Measurements from ENCODE around the gene INPP5A. TPM values are rescaled to one million over a fixed set of nuclear protein-coding genes. Genes with fewer than 3 reads are reported as not detected.

INPP5A gene
- total and polyA plus RNA-seq, 2 experiments from 2014 or later: 41.2 to 53.6 TPM

DNA sequence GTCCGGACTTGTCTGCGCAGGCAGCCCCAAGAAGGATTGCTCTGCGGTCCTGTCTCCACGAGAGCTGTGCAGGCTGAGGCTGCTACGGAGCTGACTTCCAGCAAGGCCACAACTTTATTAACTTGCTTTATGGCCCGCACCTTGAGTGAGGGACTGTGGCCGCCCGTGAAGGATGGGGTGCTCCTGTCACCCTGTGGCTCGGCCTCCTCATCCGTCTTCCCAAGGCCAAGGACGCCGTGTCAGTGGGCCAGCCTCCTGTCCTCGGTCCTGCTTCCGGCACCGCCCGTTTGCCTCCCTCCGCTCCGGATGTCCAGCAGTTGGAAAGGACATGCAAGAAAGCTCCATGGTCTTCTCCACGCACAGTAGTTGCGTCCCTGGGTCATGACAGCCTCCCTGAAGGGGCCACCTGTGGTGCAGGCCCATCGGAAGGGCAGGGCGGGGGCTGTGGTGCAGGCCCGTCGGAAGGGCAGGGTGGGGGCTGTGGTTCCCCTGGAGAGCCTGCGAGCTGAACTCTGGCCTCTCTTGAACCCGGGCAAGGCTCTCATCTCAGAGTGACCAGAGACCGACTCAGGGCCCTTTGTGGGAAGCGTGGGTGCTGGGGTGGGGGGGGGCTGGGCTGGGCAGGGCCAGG is 161.3 kb downstream of the INPP5A start:
- H3K27ac ChIP-seq: no peak overlapping the region
- H3K79me2 ChIP-seq: no peaks in the 10 kb centered on the region
- no peak for DNase-seq (ENCODE audit: low spot score)
- peaks cover 2% of the 10 kb centered on the region for H3K9me3 ChIP-seq (ENCODE audit: low read depth)
- H3K9me2 ChIP-seq (replicated peaks; ENCODE audit: insufficient read depth): no peaks in the 10 kb centered on the region
- H3K36me3 ChIP-seq (replicated peaks; ENCODE audit: insufficient read depth, low read depth): no peaks in the 10 kb centered on the region
- TF ChIP-seq EZH2 (IDR thresholded peaks at IDR 0.05; ENCODE audit: borderline replicate concordance) (no peak), EZH2phosphoT487 (IDR thresholded peaks at IDR 0.05; ENCODE audit: low read depth, severe bottlenecking, unreplicated experiment) (no peak)
- TF ChIP-seq, protein P1, sequence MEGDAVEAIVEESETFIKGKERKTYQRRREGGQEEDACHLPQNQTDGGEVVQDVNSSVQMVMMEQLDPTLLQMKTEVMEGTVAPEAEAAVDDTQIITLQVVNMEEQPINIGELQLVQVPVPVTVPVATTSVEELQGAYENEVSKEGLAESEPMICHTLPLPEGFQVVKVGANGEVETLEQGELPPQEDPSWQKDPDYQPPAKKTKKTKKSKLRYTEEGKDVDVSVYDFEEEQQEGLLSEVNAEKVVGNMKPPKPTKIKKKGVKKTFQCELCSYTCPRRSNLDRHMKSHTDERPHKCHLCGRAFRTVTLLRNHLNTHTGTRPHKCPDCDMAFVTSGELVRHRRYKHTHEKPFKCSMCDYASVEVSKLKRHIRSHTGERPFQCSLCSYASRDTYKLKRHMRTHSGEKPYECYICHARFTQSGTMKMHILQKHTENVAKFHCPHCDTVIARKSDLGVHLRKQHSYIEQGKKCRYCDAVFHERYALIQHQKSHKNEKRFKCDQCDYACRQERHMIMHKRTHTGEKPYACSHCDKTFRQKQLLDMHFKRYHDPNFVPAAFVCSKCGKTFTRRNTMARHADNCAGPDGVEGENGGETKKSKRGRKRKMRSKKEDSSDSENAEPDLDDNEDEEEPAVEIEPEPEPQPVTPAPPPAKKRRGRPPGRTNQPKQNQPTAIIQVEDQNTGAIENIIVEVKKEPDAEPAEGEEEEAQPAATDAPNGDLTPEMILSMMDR (IDR thresholded peaks at IDR 0.05; ENCODE audit: poor library complexity): no peak
- H3K4me3 ChIP-seq: no peak overlapping the region
- 97% methylated on average over 26 of the region's 28 CpGs for WGBS (ENCODE audit: low lambda C conversion rate, missing lambda C conversion rate)
- H2AFZ ChIP-seq: no peak overlapping the region
- H4K20me1 ChIP-seq (ENCODE audit: insufficient read depth, poor library complexity, severe bottlenecking): no peaks in the 10 kb centered on the region
- no peaks in the 10 kb centered on the region for H3K27me3 ChIP-seq
- H3K4me2 ChIP-seq: no peak overlapping the region
- peaks cover 6% of the 10 kb centered on the region for H3K4me1 ChIP-seq (ENCODE audit: insufficient read depth)

DNA sequence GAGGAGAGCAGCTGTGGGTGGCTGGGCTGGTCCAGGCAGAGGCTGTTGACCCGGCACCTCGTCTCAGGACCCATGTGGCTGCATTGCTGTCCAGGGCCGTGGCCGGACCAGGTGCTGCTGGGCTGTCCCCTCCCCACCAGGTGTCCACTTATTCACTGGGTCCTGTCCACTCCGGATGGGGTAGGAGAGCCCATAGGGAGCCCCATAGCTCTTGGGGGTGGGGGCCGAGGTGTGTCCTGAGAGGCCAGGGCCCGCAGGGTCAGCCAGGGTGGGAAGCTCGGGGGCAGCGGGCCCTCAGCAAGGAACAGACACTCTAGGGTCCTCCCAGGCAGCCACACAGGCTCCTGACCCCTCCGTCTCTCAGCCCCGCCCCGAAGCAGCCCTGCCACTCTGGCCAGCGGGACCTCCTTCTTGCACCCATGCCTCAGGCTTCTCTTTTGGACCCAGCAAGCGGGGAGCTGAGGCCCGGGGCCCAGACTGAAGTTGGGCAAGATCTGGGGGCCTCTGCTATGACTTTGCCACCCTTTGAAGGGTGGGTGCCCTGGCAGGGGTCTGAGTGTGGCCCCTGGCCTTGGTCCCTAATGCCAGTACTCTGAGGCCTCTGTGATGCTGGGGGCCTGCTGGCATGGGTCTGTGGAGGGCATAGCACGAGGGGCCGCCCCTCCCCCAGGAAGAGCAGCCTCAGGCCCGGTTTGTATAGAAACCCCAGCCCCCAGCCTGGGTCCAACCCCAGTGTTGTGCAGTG is 162.0 kb downstream of the INPP5A start:
- TF ChIP-seq EZH2 (IDR thresholded peaks at IDR 0.05; ENCODE audit: borderline replicate concordance): no peak
- TF ChIP-seq, protein P1 (IDR thresholded peaks at IDR 0.05; ENCODE audit: poor library complexity): no peak
- TF ChIP-seq EZH2phosphoT487 (IDR thresholded peaks at IDR 0.05; ENCODE audit: low read depth, severe bottlenecking, unreplicated experiment): no peak
- Histone ChIP-seq H3K4me3 (no peak overlapping the region), H4K20me1 (ENCODE audit: insufficient read depth, poor library complexity, severe bottlenecking) (no peaks in the 10 kb centered on the region), H2AFZ (no peak overlapping the region), H3K9me3 (ENCODE audit: low read depth) (no peaks in the 10 kb centered on the region), H3K27ac (peak overlapping the region; percentile 40), H3K27me3 (no peaks in the 10 kb centered on the region), H3K4me1 (ENCODE audit: insufficient read depth) (peaks cover 6% of the 10 kb centered on the region), H3K4me2 (no peak overlapping the region), H3K79me2 (no peaks in the 10 kb centered on the region), H3K9me2 (replicated peaks; ENCODE audit: insufficient read depth) (no peaks in the 10 kb centered on the region), H3K36me3 (replicated peaks; ENCODE audit: insufficient read depth, low read depth) (no peaks in the 10 kb centered on the region)
- DNase-seq (ENCODE audit: low spot score): no peak
- WGBS (ENCODE audit: low lambda C conversion rate, missing lambda C conversion rate): 97% methylated on average over 13 of the region's 18 CpGs

DNA sequence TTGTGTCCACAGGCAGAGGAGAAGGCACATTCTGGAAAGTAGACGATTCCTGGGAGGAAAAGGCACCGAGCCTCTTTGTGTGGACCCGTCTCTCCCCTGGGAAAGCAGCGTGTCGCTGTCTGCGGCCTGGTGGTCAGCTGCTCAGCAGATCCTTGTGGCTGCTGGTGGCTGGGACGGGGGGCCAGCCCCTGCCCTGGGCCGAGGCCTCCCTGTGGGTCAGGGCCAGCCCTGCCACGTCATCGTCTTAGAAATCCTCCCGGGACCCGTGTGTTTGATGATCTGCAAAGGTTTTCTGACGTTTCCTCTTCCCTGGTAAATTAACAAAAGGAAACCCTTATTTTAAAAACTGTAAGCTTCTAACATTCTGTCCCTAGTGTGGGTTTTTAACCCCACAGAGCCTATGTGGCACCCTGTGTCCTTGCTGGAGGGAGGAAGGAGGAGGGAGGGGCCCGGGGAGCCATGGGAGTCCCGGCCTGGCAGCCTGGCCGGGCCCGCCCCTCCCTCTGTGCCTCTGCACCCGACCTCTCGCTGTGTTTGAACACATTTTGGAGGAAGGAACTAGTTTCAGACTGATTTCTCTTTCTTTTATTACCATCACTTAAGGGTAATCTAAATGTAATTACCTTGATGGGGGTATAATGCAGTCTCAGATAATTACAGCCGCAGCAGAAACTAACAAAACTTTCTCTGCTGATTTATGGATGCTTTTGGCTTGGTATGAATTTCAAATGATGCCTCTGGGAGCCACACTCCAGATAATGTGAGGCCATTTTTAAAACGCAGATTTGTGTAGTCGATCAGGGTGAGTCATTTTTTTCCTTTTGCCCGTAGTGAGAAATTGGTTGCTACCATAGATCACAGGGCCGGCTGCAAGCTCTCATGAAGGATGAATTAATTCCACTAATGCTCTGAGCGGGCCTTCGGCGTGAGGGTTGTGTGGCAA is 162.8 kb downstream of the INPP5A start:
- H3K4me2 ChIP-seq: no peak overlapping the region

More for the DNA sequence above, 162.8 kb downstream of the INPP5A start:
- Histone ChIP-seq H3K79me2 (no peaks in the 10 kb centered on the region), H3K27me3 (no peaks in the 10 kb centered on the region), H2AFZ (no peak overlapping the region), H3K9me2 (replicated peaks; ENCODE audit: insufficient read depth) (no peaks in the 10 kb centered on the region), H3K27ac (peak overlapping the region; percentile 40), H3K9me3 (ENCODE audit: low read depth) (peaks cover under 1% of the 10 kb centered on the region), H3K4me1 (ENCODE audit: insufficient read depth) (peaks cover 6% of the 10 kb centered on the region), H3K36me3 (replicated peaks; ENCODE audit: insufficient read depth, low read depth) (no peaks in the 10 kb centered on the region), H4K20me1 (ENCODE audit: insufficient read depth, poor library complexity, severe bottlenecking) (no peaks in the 10 kb centered on the region), H3K4me3 (no peak overlapping the region)
- TF ChIP-seq EZH2phosphoT487 (IDR thresholded peaks at IDR 0.05; ENCODE audit: low read depth, severe bottlenecking, unreplicated experiment): no peak
- TF ChIP-seq, protein P1 (IDR thresholded peaks at IDR 0.05; ENCODE audit: poor library complexity): no peak
- no peak for TF ChIP-seq EZH2 (IDR thresholded peaks at IDR 0.05; ENCODE audit: borderline replicate concordance)
- no peak for DNase-seq (ENCODE audit: low spot score)
- 74% methylated on average over 27 of the region's 27 CpGs for WGBS (ENCODE audit: low lambda C conversion rate, missing lambda C conversion rate)
